ENCODE measurements around the gene TAF11L12.
"Not testable (repeated sequence)": the region's sequence is repeated elsewhere in the genome, so short reads cannot be mapped to it uniquely, and the experiment has no call there.

The TAF11L12 gene

GRCh38 chr5:17634160-17634559 lies 24.0 kb downstream of the TAF11L12 start, which contains the start of gene TAF11L14:
TSS of gene TAF11L14 (plus strand) at chr5:17634460.
- Histone ChIP-seq H3K9ac (no peak within 1 kb of the TSS), H3K27me3 (ENCODE audit: control insufficient read depth, insufficient read depth, low read length) (no peaks in the 10 kb centered on the region), H2AFZ (no peak within 1 kb of the TSS), H3K4me2 (ENCODE audit: low read length) (no peak within 1 kb of the TSS), H3K27ac (no peak within 1 kb of the TSS), H3K79me2 (no peaks in the 10 kb centered on the region), H3K4me3 (ENCODE audit: low read depth, low read length) (no peak within 1 kb of the TSS), H3K4me1 (no peaks in the 10 kb centered on the region), H3K9me3 (ENCODE audit: control insufficient read depth, low read length) (no peaks in the 10 kb centered on the region), H3K36me3 (ENCODE audit: control insufficient read depth, insufficient read depth, low read length) (no peaks in the 10 kb centered on the region)
- TF ChIP-seq CTCF (IDR thresholded peaks at IDR 0.05), result no peak

- H3K4me1 ChIP-seq; H3K4me3 ChIP-seq (ENCODE audit: low read depth, low read length); H3K79me2 ChIP-seq; H2AFZ ChIP-seq; H3K27me3 ChIP-seq (ENCODE audit: control insufficient read depth, insufficient read depth, low read length); H3K9ac ChIP-seq; H3K9me3 ChIP-seq (ENCODE audit: control insufficient read depth, low read length); H3K36me3 ChIP-seq (ENCODE audit: control insufficient read depth, insufficient read depth, low read length); H3K27ac ChIP-seq; H3K4me2 ChIP-seq (ENCODE audit: low read length): not testable (repeated sequence)
Measured at GRCh38 chr5:17649232-17649631, 39.0 kb downstream of the TAF11L12 start.

- H3K9me3 ChIP-seq (ENCODE audit: control insufficient read depth, low read length); H2AFZ ChIP-seq; H3K79me2 ChIP-seq; H3K4me1 ChIP-seq; H3K27ac ChIP-seq; H3K27me3 ChIP-seq (ENCODE audit: control insufficient read depth, insufficient read depth, low read length); H3K4me3 ChIP-seq (ENCODE audit: low read depth, low read length); H3K9ac ChIP-seq; H3K4me2 ChIP-seq (ENCODE audit: low read length); H3K36me3 ChIP-seq (ENCODE audit: control insufficient read depth, insufficient read depth, low read length): not testable (repeated sequence)
Measured at GRCh38 chr5:17655201-17655759, 45.1 kb downstream of the TAF11L12 start.

GRCh38 chr5:17655921-17656320 lies 45.7 kb downstream of the TAF11L12 start:
- no peak overlapping the region for H3K4me3 ChIP-seq (ENCODE audit: low read depth, low read length)
- H2AFZ ChIP-seq, result no peak overlapping the region
- no peaks in the 10 kb centered on the region for H3K36me3 ChIP-seq (ENCODE audit: control insufficient read depth, insufficient read depth, low read length)
- H3K9me3 ChIP-seq (ENCODE audit: control insufficient read depth, low read length), result no peaks in the 10 kb centered on the region
- H3K79me2 ChIP-seq, result no peaks in the 10 kb centered on the region
- no peak overlapping the region for H3K27ac ChIP-seq
- H3K4me2 ChIP-seq (ENCODE audit: low read length), result no peak overlapping the region
- no peak for TF ChIP-seq CTCF (IDR thresholded peaks at IDR 0.05)
- H3K27me3 ChIP-seq (ENCODE audit: control insufficient read depth, insufficient read depth, low read length), result no peaks in the 10 kb centered on the region
- H3K4me1 ChIP-seq, result no peaks in the 10 kb centered on the region
- no peak overlapping the region for H3K9ac ChIP-seq
